HG03354 (cell line): Measurements from ENCODE around the gene CDH12.
"Not testable (repeated sequence)": the region's sequence is repeated elsewhere in the genome, so short reads cannot be mapped to it uniquely, and the experiment has no call there.

ENCODE experiments used
- ATAC-seq: cut with Tn5 transposase; IDR thresholded peaks from one replicate; pipeline ENCODE4 v1.9.1; 2021; ENCODE audit warnings: mild to moderate bottlenecking; ENCODE audit not compliant: unreplicated experiment, poor library complexity, severe bottlenecking

CDH12 gene

GRCh38 chr5:22088517-22088916 is 764.6 kb downstream of the CDH12 start:
- no peak for ATAC-seq

GRCh38 chr5:22079566-22079965 is 773.6 kb downstream of the CDH12 start:
- no peak for ATAC-seq

- no peak for ATAC-seq
Observed at GRCh38 chr5:22079002-22079401, 774.1 kb downstream of the CDH12 start.

- no peak for ATAC-seq
Observed at GRCh38 chr5:22076586-22076985, 776.6 kb downstream of the CDH12 start.

- ATAC-seq = no peak
Observed at GRCh38 chr5:22070186-22070728, 782.9 kb downstream of the CDH12 start.

GRCh38 chr5:22063717-22064116 is 789.4 kb downstream of the CDH12 start:
- ATAC-seq = no peak

- ATAC-seq = no peak
Observed at GRCh38 chr5:22058620-22059019, 794.5 kb downstream of the CDH12 start.

GRCh38 chr5:22057012-22057411 is 796.1 kb downstream of the CDH12 start:
- ATAC-seq = no peak

GRCh38 chr5:22056601-22057000 is 796.5 kb downstream of the CDH12 start:
- no peak for ATAC-seq

GRCh38 chr5:22053195-22053594 is 799.9 kb downstream of the CDH12 start:
- ATAC-seq = no peak

- no peak for ATAC-seq
Observed at GRCh38 chr5:22051881-22052280, 801.3 kb downstream of the CDH12 start.

- ATAC-seq = no peak
Observed at GRCh38 chr5:22050931-22051330, 802.2 kb downstream of the CDH12 start.

- no peak for ATAC-seq
Observed at GRCh38 chr5:22044229-22044628, 808.9 kb downstream of the CDH12 start.

- ATAC-seq = no peak
Observed at GRCh38 chr5:22036061-22036460, 817.1 kb downstream of the CDH12 start.

GRCh38 chr5:22033066-22033465 is 820.1 kb downstream of the CDH12 start:
- no peak for ATAC-seq

GRCh38 chr5:22023784-22024183 is 829.4 kb downstream of the CDH12 start:
- no peak for ATAC-seq

GRCh38 chr5:22012893-22013292 is 840.3 kb downstream of the CDH12 start:
- not testable (repeated sequence) for ATAC-seq

- not testable (repeated sequence) for ATAC-seq
Observed at GRCh38 chr5:22010808-22011207, 842.3 kb downstream of the CDH12 start.

- ATAC-seq = not testable (repeated sequence)
Observed at GRCh38 chr5:22001097-22001496, 852.0 kb downstream of the CDH12 start.

- not testable (repeated sequence) for ATAC-seq
Observed at GRCh38 chr5:21985799-21986198, 867.3 kb downstream of the CDH12 start.

GRCh38 chr5:21951571-21951970 is 901.6 kb downstream of the CDH12 start:
- not testable (repeated sequence) for ATAC-seq

- ATAC-seq = no peak
Observed at GRCh38 chr5:21931116-21931515, 922.0 kb downstream of the CDH12 start.
